Natural killer cell (primary cell): ENCODE results near the gene MMAB. TPM values are rescaled to one million over a fixed set of nuclear protein-coding genes. Genes with fewer than 3 reads are reported as not detected.
A peak's percentile ranks its signal among the peaks of the same experiment; 100 is the strongest.

ENCODE experiments used
- ATAC-seq, 3 donors: fragments of 150-1000 bp in 2 of 3; fragments of 200-7000 bp in 1 of 3; cut with Tn5 transposase; 1 replicate in 1 of 3; 2 replicates in 2 of 3; pipeline ENCODE4 v1.10.0; 2021; ENCODE audit warnings: mild to moderate bottlenecking in 2 of 3, moderate library complexity in 2 of 3
- DNase-seq, 2 donors: peaks; one replicate each; pipeline versions ENCODE4 v3.0.0 to v3.0.0-alpha.2; 2013 to 2021; ENCODE audit warnings: mixed read lengths in 1 of 2
- H3K27ac ChIP-seq: one replicate; pipeline ENCODE4 v1.5.1; 2013; ENCODE audit warnings: mild to moderate bottlenecking, low read length
- H3K27me3 ChIP-seq: one replicate; pipeline ENCODE4 v1.6.1; 2013; ENCODE audit warnings: low read length; ENCODE audit not compliant: control insufficient read depth, insufficient read depth
- H3K36me3 ChIP-seq: one replicate; pipeline ENCODE4 v1.6.1; 2013; ENCODE audit warnings: low read length; ENCODE audit not compliant: control insufficient read depth, insufficient read depth
- H3K4me1 ChIP-seq: one replicate; pipeline ENCODE4 v1.6.1; 2013; ENCODE audit warnings: low read length; ENCODE audit not compliant: control insufficient read depth, insufficient read depth
- H3K4me3 ChIP-seq: one replicate; pipeline ENCODE4 v1.5.1; 2013; ENCODE audit warnings: low read length
- H3K9me3 ChIP-seq: one replicate; pipeline ENCODE4 v1.6.1; 2013; ENCODE audit warnings: low read length; ENCODE audit not compliant: control insufficient read depth, insufficient read depth
- H3K27ac Mint-ChIP-seq, 2 donors: one replicate each; pipeline ENCODE4 v1.8.0; 2022; ENCODE audit warnings: mild to moderate bottlenecking in 2 of 2, mixed read lengths in 2 of 2, moderate library complexity in 1 of 2
- H3K27me3 Mint-ChIP-seq, 2 donors: one replicate each; pipeline ENCODE4 v1.8.0; 2022; ENCODE audit warnings: low read depth in 2 of 2, mixed read lengths in 2 of 2
- H3K36me3 Mint-ChIP-seq: one replicate; pipeline ENCODE4 v1.8.0; 2022; ENCODE audit warnings: mixed read lengths
- H3K4me1 Mint-ChIP-seq, 2 donors: one replicate each; pipeline ENCODE4 v1.8.0; 2022; ENCODE audit warnings: mixed read lengths in 2 of 2
- H3K4me3 Mint-ChIP-seq: one replicate; pipeline ENCODE4 v1.8.0; 2022; ENCODE audit warnings: mild to moderate bottlenecking, moderate library complexity, mixed read lengths
- H3K9me3 Mint-ChIP-seq, 2 donors: one replicate each; pipeline ENCODE4 v1.8.0; 2022; ENCODE audit warnings: mixed read lengths in 2 of 2
- CTCF ChIP-seq: fragments of 200-600 bp; IDR thresholded peaks from one replicate; pipeline ENCODE4 v1.8.0; 2022; ENCODE audit warnings: antibody characterized with exemption
- WGBS: methylation state at CpG from one replicate; pipeline ENCODE4 v1.1.7; 2013; ENCODE audit warnings: missing lambda C conversion rate; ENCODE audit not compliant: insufficient coverage; 5-methylcytosine and 5-hydroxymethylcytosine counted together
- intact Hi-C: fragments of 100-400 bp; cut with micrococcal nuclease; formaldehyde crosslinking; loops from one replicate; pipeline ENCODE4 v1.14.2; 2022
- total RNA-seq, 4 donors: library from RNA; stranded (reverse); fragments of 120-200 nt in 1 of 4; gene quantifications; one replicate each; pipeline versions ENCODE4 v1.2.3 to v1.2.4, GENCODE V29; 2013 to 2022

Gene MMAB
- total RNA-seq, 3 donors from 2014 or later (not counting 1 experiment from before 2014, with no cell fraction given), result 17.1 to 18.3 (median 17.6) TPM

- H3K27me3 ChIP-seq, result no peaks in the 10 kb centered on the region
- ATAC-seq, result no peak
- no peak overlapping the region for H3K4me3 Mint-ChIP-seq
- TF ChIP-seq CTCF, result no peak
- H3K27ac Mint-ChIP-seq, result no peak overlapping the region
- peaks cover 5% of the 10 kb centered on the region for H3K36me3 ChIP-seq
- no peak overlapping the region for H3K27ac ChIP-seq
- WGBS, result 56% methylated on average over 11 of the region's 11 CpGs
- peaks cover 8 to 16% of the 10 kb centered on the region in 2 donors for H3K4me1 Mint-ChIP-seq
- no peak overlapping the region for H3K4me3 ChIP-seq
- DNase-seq, result no peak
- no peaks in the 10 kb centered on the region for H3K9me3 Mint-ChIP-seq
- intact Hi-C loops, result loop anchor here (1.0 to 2.0 kb wide), 2 partner anchors 79 to 178 kb away; no protein-coding TSS in a partner anchor
- no peaks in the 10 kb centered on the region for H3K9me3 ChIP-seq
- no peaks in the 10 kb centered on the region for H3K27me3 Mint-ChIP-seq
- H3K36me3 Mint-ChIP-seq, result no peaks in the 10 kb centered on the region
- peaks cover 21% of the 10 kb centered on the region for H3K4me1 ChIP-seq
Observed at GRCh38 chr12:109597414-109597794, 24.1 kb upstream of the MMAB start.

DNA sequence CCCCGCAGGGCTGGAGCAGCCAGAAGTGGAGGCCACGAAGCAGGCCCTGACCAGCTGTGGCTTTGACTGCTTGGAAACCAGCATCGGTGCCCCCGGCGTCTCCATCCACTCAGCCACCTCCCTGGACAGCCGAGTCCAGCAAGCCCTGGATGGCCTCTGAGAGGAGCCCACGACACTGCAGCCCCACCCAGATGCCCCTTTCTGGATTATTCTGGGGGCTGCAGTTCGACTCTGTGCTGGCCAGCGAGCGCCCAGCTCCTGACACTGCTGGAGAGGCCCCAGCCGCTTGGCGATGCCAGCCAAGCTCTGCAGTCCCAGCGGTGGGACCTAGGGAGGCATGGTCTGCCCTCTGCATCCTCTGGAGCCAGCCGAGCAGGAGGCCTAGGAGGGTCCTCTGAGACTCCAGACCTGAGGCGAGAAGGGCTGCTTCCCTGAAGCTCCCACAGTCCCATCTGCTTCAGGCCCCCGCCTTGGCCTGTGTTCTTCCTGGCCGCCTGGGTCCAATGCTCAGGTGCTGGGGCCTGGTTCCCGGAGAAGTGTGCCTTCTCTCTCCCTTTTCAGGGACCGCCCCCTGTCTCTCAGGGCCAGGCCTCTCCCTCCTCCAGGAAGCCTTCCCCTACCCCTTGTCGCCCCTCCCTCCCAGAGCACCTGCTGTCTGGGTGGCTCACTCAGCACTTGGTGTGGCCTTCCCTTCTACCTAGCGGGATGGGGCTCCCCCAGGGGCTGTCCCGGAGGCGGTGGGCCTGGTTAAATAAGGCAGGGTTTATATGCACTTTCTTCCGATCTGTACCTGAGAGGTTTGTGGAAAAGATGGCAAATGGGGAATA lies 23.3 kb upstream of the MMAB start:
- peaks cover 8 to 16% of the 10 kb centered on the region in 2 donors for H3K4me1 Mint-ChIP-seq
- no peak overlapping the region for H3K27ac Mint-ChIP-seq
- intact Hi-C loops, result loop anchor here (1.0 to 2.0 kb wide), 2 partner anchors 78 to 179 kb away; no protein-coding TSS in a partner anchor
- no peaks in the 10 kb centered on the region for H3K27me3 ChIP-seq
- H3K36me3 Mint-ChIP-seq, result no peaks in the 10 kb centered on the region
- no peaks in the 10 kb centered on the region for H3K9me3 Mint-ChIP-seq
- no peaks in the 10 kb centered on the region for H3K9me3 ChIP-seq
- H3K4me3 Mint-ChIP-seq, result no peak overlapping the region
- peaks cover 5% of the 10 kb centered on the region for H3K36me3 ChIP-seq
- 94% methylated on average over 24 of the region's 24 CpGs for WGBS
- TF ChIP-seq CTCF, result no peak
- no peaks in the 10 kb centered on the region for H3K27me3 Mint-ChIP-seq
- no peak overlapping the region for H3K27ac ChIP-seq
- no peak overlapping the region for H3K4me3 ChIP-seq
- peaks cover 21% of the 10 kb centered on the region for H3K4me1 ChIP-seq
- DNase-seq (no peak), ATAC-seq (no peak)

DNA sequence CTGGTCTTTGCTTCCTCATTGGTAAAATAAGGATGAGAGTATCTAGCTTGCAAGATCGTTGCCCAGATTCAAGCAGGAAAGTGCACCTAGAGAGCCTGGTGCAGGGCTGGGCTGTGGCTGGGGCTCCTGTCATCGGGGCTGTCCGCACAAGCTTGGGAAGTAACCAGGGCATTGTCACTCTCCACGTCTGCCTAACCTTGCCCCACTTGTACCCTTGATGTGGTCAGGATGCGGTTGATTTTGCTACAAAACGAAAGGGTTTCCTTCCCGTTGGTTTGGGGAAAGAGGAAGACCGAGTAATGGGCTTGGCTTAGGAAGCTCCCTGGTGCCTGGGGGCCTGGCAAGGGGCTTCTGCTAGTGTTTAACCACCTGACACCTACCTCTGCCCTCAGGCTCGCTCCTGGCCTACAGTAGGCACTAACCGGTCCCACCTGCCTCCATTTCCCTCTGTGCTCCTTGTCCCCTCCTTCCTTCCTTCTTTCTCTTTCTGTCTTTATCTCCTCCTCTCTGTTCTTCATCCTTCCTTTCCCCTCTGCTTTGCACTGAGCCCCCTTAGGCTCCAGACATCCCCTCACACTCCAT lies 22.1 kb upstream of the MMAB start:
- 6% methylated on average over 10 of the region's 10 CpGs for WGBS
- Mint-ChIP-seq H3K27ac (peak overlapping the region in 1 of 2 donors; percentile 15), H3K36me3 (no peaks in the 10 kb centered on the region), H3K4me3 (no peak overlapping the region), H3K9me3 (no peaks in the 10 kb centered on the region), H3K4me1 (peaks cover 8 to 16% of the 10 kb centered on the region in 2 donors), H3K27me3 (no peaks in the 10 kb centered on the region)
- Histone ChIP-seq H3K27ac (no peak overlapping the region), H3K27me3 (no peaks in the 10 kb centered on the region), H3K4me3 (no peak overlapping the region), H3K36me3 (peaks cover 5% of the 10 kb centered on the region), H3K9me3 (no peaks in the 10 kb centered on the region), H3K4me1 (peaks cover 21% of the 10 kb centered on the region)
- DNase-seq (peak in 1 of 2 donors; percentile 55), ATAC-seq (no peak)
- no peak for TF ChIP-seq CTCF
- intact Hi-C loops, result no loop called here
